ENCODE measurements around the gene PPM1D.
A peak's percentile ranks its signal among the peaks of the same experiment; 100 is the strongest.
"Not testable (repeated sequence)": the region's sequence is repeated elsewhere in the genome, so short reads cannot be mapped to it uniquely, and the experiment has no call there.

PPM1D gene

GRCh38 chr17:60627124-60627523, 27.1 kb downstream of the PPM1D start:
- no peak for DNase-seq

- no peak for DNase-seq
Observed at GRCh38 chr17:60628252-60628889, 28.4 kb downstream of the PPM1D start.

- no peak for DNase-seq
Observed at GRCh38 chr17:60629120-60629519, 29.1 kb downstream of the PPM1D start.

- no peak for DNase-seq
Observed at GRCh38 chr17:60630352-60630751, 30.4 kb downstream of the PPM1D start.

- no peak for DNase-seq
Observed at GRCh38 chr17:60631119-60631518, 31.1 kb downstream of the PPM1D start.

- no peak for DNase-seq
Observed at GRCh38 chr17:60637683-60638082, 37.7 kb downstream of the PPM1D start.

- no peak for DNase-seq
Observed at GRCh38 chr17:60639019-60639330, 39.0 kb downstream of the PPM1D start.

GRCh38 chr17:60640503-60640902, 40.5 kb downstream of the PPM1D start:
- peak; percentile 21 for DNase-seq

- DNase-seq: no peak
Observed at GRCh38 chr17:60641126-60641525, 41.1 kb downstream of the PPM1D start.

GRCh38 chr17:60641810-60642220, 41.8 kb downstream of the PPM1D start:
- peak; percentile 77 for DNase-seq

- peak; percentile 53 for DNase-seq
Observed at GRCh38 chr17:60645918-60646523, 46.0 kb downstream of the PPM1D start.

GRCh38 chr17:60646701-60647100, 46.7 kb downstream of the PPM1D start:
- DNase-seq: no peak

- no peak for DNase-seq
Observed at GRCh38 chr17:60647705-60648104, 47.7 kb downstream of the PPM1D start.

- DNase-seq: no peak
Observed at GRCh38 chr17:60652454-60653247, 52.7 kb downstream of the PPM1D start.

GRCh38 chr17:60653569-60653968, 53.6 kb downstream of the PPM1D start:
- DNase-seq: no peak

GRCh38 chr17:60656499-60656898, 56.5 kb downstream of the PPM1D start:
- DNase-seq: no peak

GRCh38 chr17:60659156-60659555, 59.2 kb downstream of the PPM1D start:
- no peak for DNase-seq

- DNase-seq: no peak
Observed at GRCh38 chr17:60661489-60661888, 61.5 kb downstream of the PPM1D start.

GRCh38 chr17:60664022-60664421, 64.0 kb downstream of the PPM1D start:
- DNase-seq: no peak

GRCh38 chr17:60665602-60666001, 65.6 kb downstream of the PPM1D start:
- DNase-seq: no peak

- DNase-seq: not testable (repeated sequence)
Observed at GRCh38 chr17:60668741-60669140, 68.7 kb downstream of the PPM1D start.

GRCh38 chr17:60671482-60671881, 71.5 kb downstream of the PPM1D start:
- DNase-seq: no peak

GRCh38 chr17:60674637-60675036, 74.6 kb downstream of the PPM1D start:
- DNase-seq: not testable (repeated sequence)

GRCh38 chr17:60675997-60676396, 76.0 kb downstream of the PPM1D start:
- DNase-seq: no peak

All from NCI-H2227 treated with DMSO at 0.1 percent for 48 hours (cell line).